ENCODE measurements around the gene KAT2B.
A peak's percentile ranks its signal among the peaks of the same experiment; 100 is the strongest.

The KAT2B gene

GRCh38 chr3:20062996-20063395 is 22.8 kb downstream of the KAT2B start:
- H3K4me3 ChIP-seq (ENCODE audit: severe bottlenecking) = no peak overlapping the region
- no peaks in the 10 kb centered on the region for H3K27me3 ChIP-seq (ENCODE audit: insufficient read depth, poor library complexity, severe bottlenecking)
- H3K36me3 ChIP-seq (ENCODE audit: low read depth) = no peaks in the 10 kb centered on the region
- DNase-seq (ENCODE audit: low spot score) (no peak), ATAC-seq (ENCODE audit: low read depth) (no peak)
- no peaks in the 10 kb centered on the region for H3K9me3 ChIP-seq (ENCODE audit: severe bottlenecking)
- TF ChIP-seq CTCF (IDR thresholded peaks at IDR 0.05; ENCODE audit: poor library complexity, severe bottlenecking) = no peak
- peaks cover 43% of the 10 kb centered on the region for H3K4me1 ChIP-seq (ENCODE audit: insufficient read depth, poor library complexity, severe bottlenecking)
- peak overlapping the region; percentile 51 for H3K27ac ChIP-seq (ENCODE audit: poor library complexity, severe bottlenecking)

GRCh38 chr3:20064387-20064786 is 24.1 kb downstream of the KAT2B start:
- Histone ChIP-seq H3K27me3 (ENCODE audit: insufficient read depth, poor library complexity, severe bottlenecking) (no peaks in the 10 kb centered on the region), H3K27ac (ENCODE audit: poor library complexity, severe bottlenecking) (peak overlapping the region; percentile 51), H3K4me3 (ENCODE audit: severe bottlenecking) (no peak overlapping the region), H3K4me1 (ENCODE audit: insufficient read depth, poor library complexity, severe bottlenecking) (peaks cover 52% of the 10 kb centered on the region), H3K9me3 (ENCODE audit: severe bottlenecking) (no peaks in the 10 kb centered on the region), H3K36me3 (ENCODE audit: low read depth) (no peaks in the 10 kb centered on the region)
- DNase-seq (ENCODE audit: low spot score) (no peak), ATAC-seq (ENCODE audit: low read depth) (peak; percentile 72)
- no peak for TF ChIP-seq CTCF (IDR thresholded peaks at IDR 0.05; ENCODE audit: poor library complexity, severe bottlenecking)

GRCh38 chr3:20064796-20065564 is 24.7 kb downstream of the KAT2B start:
- no peaks in the 10 kb centered on the region for H3K27me3 ChIP-seq (ENCODE audit: insufficient read depth, poor library complexity, severe bottlenecking)
- TF ChIP-seq CTCF (IDR thresholded peaks at IDR 0.05; ENCODE audit: poor library complexity, severe bottlenecking) = no peak
- peak overlapping the region; percentile 51 for H3K27ac ChIP-seq (ENCODE audit: poor library complexity, severe bottlenecking)
- no peak overlapping the region for H3K4me3 ChIP-seq (ENCODE audit: severe bottlenecking)
- DNase-seq (ENCODE audit: low spot score) (no peak), ATAC-seq (ENCODE audit: low read depth) (peak; percentile 24; the same call in 2 of the 3 replicates)
- H3K36me3 ChIP-seq (ENCODE audit: low read depth) = no peaks in the 10 kb centered on the region
- H3K4me1 ChIP-seq (ENCODE audit: insufficient read depth, poor library complexity, severe bottlenecking) = peaks cover 52% of the 10 kb centered on the region
- no peaks in the 10 kb centered on the region for H3K9me3 ChIP-seq (ENCODE audit: severe bottlenecking)

GRCh38 chr3:20066079-20066478 is 25.8 kb downstream of the KAT2B start:
- Histone ChIP-seq H3K4me3 (ENCODE audit: severe bottlenecking) (no peak overlapping the region), H3K36me3 (ENCODE audit: low read depth) (no peaks in the 10 kb centered on the region), H3K27ac (ENCODE audit: poor library complexity, severe bottlenecking) (no peak overlapping the region), H3K27me3 (ENCODE audit: insufficient read depth, poor library complexity, severe bottlenecking) (no peaks in the 10 kb centered on the region), H3K9me3 (ENCODE audit: severe bottlenecking) (no peaks in the 10 kb centered on the region), H3K4me1 (ENCODE audit: insufficient read depth, poor library complexity, severe bottlenecking) (peaks cover 47% of the 10 kb centered on the region)
- DNase-seq (ENCODE audit: low spot score) (no peak), ATAC-seq (ENCODE audit: low read depth) (no peak)
- TF ChIP-seq CTCF (IDR thresholded peaks at IDR 0.05; ENCODE audit: poor library complexity, severe bottlenecking) = no peak

Measured in RWPE2 (cell line).